AG10803 (cell line): ENCODE results near the gene COG1.

ENCODE experiments used
- DNase-seq: peaks from one replicate; pipeline ENCODE4 v3.0.0; 2010; ENCODE audit warnings: low read depth
- H3K4me3 ChIP-seq: 2 replicates; pipeline ENCODE4 v1.5.1; 2011; ENCODE audit warnings: mild to moderate bottlenecking, low read length, control low read depth
- CTCF ChIP-seq: conservative IDR thresholded peaks from 2 replicates; pipeline ENCODE4 v1.5.1; 2011; ENCODE audit warnings: mild to moderate bottlenecking, low read length, control low read depth, inconsistent platforms

The COG1 gene

GRCh38 chr17:73175962-73176565 lies 16.8 kb upstream of the COG1 start:
- no peak for DNase-seq
- no peak overlapping the region for H3K4me3 ChIP-seq
- TF ChIP-seq CTCF = no peak

GRCh38 chr17:73179387-73179786 lies 13.5 kb upstream of the COG1 start:
- no peak for DNase-seq
- no peak for TF ChIP-seq CTCF
- H3K4me3 ChIP-seq = no peak overlapping the region

GRCh38 chr17:73179878-73180277 lies 13.0 kb upstream of the COG1 start:
- DNase-seq = no peak
- TF ChIP-seq CTCF = no peak
- no peak overlapping the region for H3K4me3 ChIP-seq

- DNase-seq = no peak
- no peak overlapping the region for H3K4me3 ChIP-seq
- TF ChIP-seq CTCF = no peak
Observed at GRCh38 chr17:73182616-73183310, 10.1 kb upstream of the COG1 start.

GRCh38 chr17:73184136-73184993 lies 8.5 kb upstream of the COG1 start:
- DNase-seq = no peak
- no peak for TF ChIP-seq CTCF

GRCh38 chr17:73186283-73187050 lies 6.4 kb upstream of the COG1 start:
- no peak for DNase-seq
- H3K4me3 ChIP-seq = no peak overlapping the region
- TF ChIP-seq CTCF = no peak

More at GRCh38 chr17:73184136-73184993, 8.5 kb upstream of the COG1 start:
- H3K4me3 ChIP-seq = no peak overlapping the region
